K562 (cell line): ENCODE measurements around the gene PLCB3. TPM values are rescaled to one million over a fixed set of nuclear protein-coding genes. Genes with fewer than 3 reads are reported as not detected.

Experiments used
- ATAC-seq: fragments of 200-7000 bp; cut with Tn5 transposase; 3 replicates; pipeline ENCODE4 v1.9.1; 2020; ENCODE audit warnings: moderate library complexity
- BruUV-seq: library from RNA; stranded (reverse); fragments of 400-500 nt; replicated peaks from 2 replicates; lab custom pipeline; 2021; lab: Mats Ljungman, UMichigan
- CTCF ChIA-PET: fragments of 300-600 bp; formaldehyde crosslinking; extraction: SDS; loops from one replicate; lab custom pipeline; 2021; ENCODE audit warnings: low intra/inter-chr PET ratio; lab: Yijun Ruan, JAX
- POLR2A ChIA-PET: fragments of 300-600, 350-650 bp; sonication (Branson Sonifier 250); formaldehyde crosslinking; extraction: SDS; loops from one replicate; lab custom pipeline; 2021; ENCODE audit warnings: antibody characterized with exemption, inconsistent platforms; lab: Yijun Ruan, JAX
- DNase-seq, 4 experiments: peaks; one replicate each; pipeline versions ENCODE4 v3.0.0 to v3.0.0-alpha.2; 2011 to 2018; ENCODE audit warnings: low spot score in 3 of 4, mixed read lengths in 3 of 4; ENCODE audit errors: extremely low read depth in 1 of 4
- FAIRE-seq: peaks from 2 replicates; lab custom pipeline; 2011; peaks lifted over from hg19 to GRCh38; lab: Jason Lieb, UNC
- H2AFZ ChIP-seq: 2 replicates; pipeline ENCODE4 v1.6.0; 2011; ENCODE audit warnings: low read depth, low read length, control low read depth, inconsistent platforms
- H3K27ac ChIP-seq: fragments of 200-600 bp; 3 replicates; pipeline ENCODE4 v1.8.0; 2011; ENCODE audit warnings: low read depth, mild to moderate bottlenecking, control low read depth, inconsistent platforms, low read length, moderate library complexity, mixed read lengths; ENCODE audit errors: extremely low read depth
- H3K27me3 ChIP-seq, 2 experiments: fragments of 300-600 bp in 1 of 2; 2 replicates in 1 of 2; 3 replicates in 1 of 2; pipeline versions ENCODE4 v1.6.0 to v1.8.0; 2011; ENCODE audit warnings: inconsistent platforms in 2 of 2, low read length in 2 of 2, mild to moderate bottlenecking in 1 of 2, mixed read lengths in 1 of 2, moderate library complexity in 1 of 2; ENCODE audit not compliant: control insufficient read depth in 2 of 2, insufficient read depth in 2 of 2
- H3K36me3 ChIP-seq: fragments of 300-600 bp; 3 replicates; pipeline ENCODE4 v1.8.0; 2011; ENCODE audit warnings: mild to moderate bottlenecking, low read length, inconsistent platforms; ENCODE audit not compliant: control insufficient read depth, insufficient read depth
- H3K4me1 ChIP-seq, 2 experiments: fragments of 200-600 bp in 1 of 2; replicated peaks in 1 of 2; 2 replicates in 1 of 2; 3 replicates in 1 of 2; pipeline versions ENCODE4 v1.5.1 to v1.8.0; 2011; ENCODE audit warnings: inconsistent platforms in 2 of 2, low read length in 2 of 2, mild to moderate bottlenecking in 1 of 2, mixed read lengths in 1 of 2, moderate library complexity in 1 of 2; ENCODE audit not compliant: control insufficient read depth in 2 of 2, insufficient read depth in 2 of 2
- H3K4me2 ChIP-seq: 2 replicates; pipeline ENCODE4 v1.6.1; 2011; ENCODE audit warnings: low read length, control low read depth, inconsistent platforms, mixed read lengths; ENCODE audit not compliant: insufficient read depth
- H3K4me3 ChIP-seq: fragments of 200-600 bp; sonication (generic), shearing (Covaris generic); 2 replicates; pipeline ENCODE4 v1.5.1; 2016; ENCODE audit warnings: control low read depth, inconsistent platforms
- H3K79me2 ChIP-seq: fragments of 200-600 bp; 3 replicates; pipeline ENCODE4 v1.8.0; 2011; ENCODE audit warnings: low read length, inconsistent platforms; ENCODE audit not compliant: control insufficient read depth, insufficient read depth
- H3K9ac ChIP-seq, 2 experiments: 2 replicates each; pipeline versions ENCODE4 v1.6.0 to v1.6.1; 2011; ENCODE audit warnings: low read depth in 2 of 2, low read length in 2 of 2, control low read depth in 1 of 2, inconsistent platforms in 1 of 2, mild to moderate bottlenecking in 1 of 2, mixed read lengths in 1 of 2; ENCODE audit not compliant: insufficient read depth in 1 of 2
- H3K9me1 ChIP-seq: one replicate; pipeline ENCODE4 v1.6.0; 2011; ENCODE audit warnings: inconsistent platforms, mild to moderate bottlenecking, low read length, moderate library complexity; ENCODE audit not compliant: control insufficient read depth, insufficient read depth
- H3K9me3 ChIP-seq: replicated peaks from 2 replicates; pipeline ENCODE4 v1.5.1; 2011; ENCODE audit warnings: low read depth, low read length, inconsistent platforms; ENCODE audit not compliant: control insufficient read depth, insufficient read depth
- H4K20me1 ChIP-seq: replicated peaks from 2 replicates; pipeline ENCODE4 v1.6.1; 2011; ENCODE audit warnings: low read length, inconsistent platforms, mixed read lengths; ENCODE audit not compliant: control insufficient read depth, insufficient read depth
- CXXC5 ChIP-seq: fragments of 250-450 bp; sonication (Bioruptor Pico); IDR thresholded peaks from 2 replicates; pipeline ENCODE4 v1.8.0; 2022; ENCODE audit warnings: inconsistent platforms, mild to moderate bottlenecking, moderate library complexity
- NELFE ChIP-seq: IDR thresholded peaks from 2 replicates; pipeline ENCODE4 v1.6.1; 2011; ENCODE audit warnings: mild to moderate bottlenecking; ENCODE audit not compliant: insufficient read depth, insufficient read length
- POU5F1 ChIP-seq: fragments of 150-350 bp; IDR thresholded peaks from 2 replicates; pipeline ENCODE4 v1.6.1; 2014; ENCODE audit warnings: borderline replicate concordance, low read length, low read depth, mild to moderate bottlenecking; ENCODE audit not compliant: partially characterized antibody
- RB1 ChIP-seq: fragments of 450-650 bp; IDR thresholded peaks from 2 replicates; pipeline ENCODE4 v1.6.1; 2017; ENCODE audit warnings: low read depth, mild to moderate bottlenecking
- RNF2 ChIP-seq: sonication (generic); IDR thresholded peaks from 2 replicates; pipeline ENCODE4 v1.6.1; 2016
- SAP30 ChIP-seq: fragments of 200-600 bp; sonication (generic); IDR thresholded peaks from 2 replicates; pipeline ENCODE4 v1.6.1; 2012; ENCODE audit warnings: borderline replicate concordance, low read depth, mild to moderate bottlenecking, moderate library complexity, low read length, control low read depth, inconsistent platforms; ENCODE audit not compliant: insufficient read depth, poor library complexity, severe bottlenecking
- SMAD4 ChIP-seq: fragments of 250-450 bp; sonication (Bioruptor Pico); conservative IDR thresholded peaks from 2 replicates; pipeline ENCODE4 v1.8.0; 2021; ENCODE audit warnings: inconsistent platforms, mild to moderate bottlenecking, moderate library complexity
- STAG1 ChIP-seq: sonication (generic); formaldehyde crosslinking; IDR thresholded peaks from 2 replicates; pipeline ENCODE4 v1.5.0; 2020; ENCODE audit warnings: missing genetic modification reagents, borderline replicate concordance
- TSC22D4 ChIP-seq: fragments of 450-650 bp; IDR thresholded peaks from 2 replicates; pipeline ENCODE4 v1.6.1; 2016; ENCODE audit warnings: missing genetic modification characterization, missing biosample characterization, control low read depth
- WHSC1 ChIP-seq: IDR thresholded peaks from one replicate; pipeline ENCODE4 v1.6.1; 2012; ENCODE audit warnings: low read length, control low read depth, inconsistent platforms
- ZNF263 ChIP-seq: sonication (generic); formaldehyde crosslinking; IDR thresholded peaks from 2 replicates; pipeline ENCODE4 v1.8.0; 2022; ENCODE audit warnings: mild to moderate bottlenecking, missing genetic modification reagents, borderline replicate concordance
- ZNF740 ChIP-seq, 3 experiments: fragments of 200-800 bp in 1 of 3; sonication (Bioruptor generic) in 1 of 3; sonication (generic) in 1 of 3; formaldehyde crosslinking in 1 of 3; IDR thresholded peaks; 2 replicates each; pipeline versions ENCODE4 v1.6.1 to v1.8.0; 2016 to 2022; ENCODE audit warnings: mild to moderate bottlenecking in 2 of 3, missing compliant biosample characterization in 2 of 3, missing genetic modification characterization in 2 of 3, missing genetic modification reagents in 1 of 3
- ZSCAN32 ChIP-seq: fragments of 450-650 bp; formaldehyde crosslinking; IDR thresholded peaks from 2 replicates; pipeline ENCODE4 v1.4.0; 2020; ENCODE audit warnings: mild to moderate bottlenecking, moderate library complexity
- WGBS: fragments of 100-300 bp; shearing (Covaris generic); methylation state at CpG from one replicate; pipeline ENCODE4 v1.1.6; 2016; ENCODE audit warnings: low coverage, mixed read lengths; ENCODE audit not compliant: insufficient coverage; ENCODE audit errors: missing lambda C conversion rate; 5-methylcytosine and 5-hydroxymethylcytosine counted together
- in situ Hi-C: fragments of 300-500 bp; cut with MboI; formaldehyde crosslinking; loops from 4 replicates; pipeline ENCODE4 v1.15.0; 2018; ENCODE audit warnings: inconsistent platforms, mixed read lengths
- intact Hi-C: fragments of 100-400 bp; cut with micrococcal nuclease; formaldehyde crosslinking; loops from 2 replicates; pipeline ENCODE4 v1.14.2; 2022
- polyA plus RNA-seq, 8 experiments: library from polyadenylated mRNA; depleted of rRNA in 4 of 8; stranded (reverse) in 5 of 8; unstranded in 3 of 8; fragments of >200 nt; fragmentation: Nextera tagmentation in 2 of 8; fragmentation: Illumina TruSeq in 1 of 8; extraction: Ambion mirVana in 2 of 8; extraction: Trizol in 1 of 8; gene quantifications; 2 replicates each; pipeline versions ENCODE4 v1.2.1 to v1.2.3, GENCODE V29; 2011 to 2014; ENCODE audit warnings: inconsistent platforms in 1 of 8, missing spikeins in 1 of 8
- total RNA-seq, 7 experiments: library from RNA; depleted of rRNA in 6 of 7; stranded (reverse); fragments of >200 nt in 6 of 7; fragmentation: Illumina TruSeq in 2 of 7; extraction: Trizol in 2 of 7; gene quantifications; 2 replicates each; pipeline versions ENCODE4 v1.2.1 to v1.2.3, GENCODE V29; 2011 to 2021; ENCODE audit warnings: low replicate concordance in 1 of 7
- TF ChIP-seq, protein P1 (sequence below): fragments of 250-450 bp; sonication (Bioruptor Pico); IDR thresholded peaks from 2 replicates; pipeline ENCODE4 v1.8.0; 2021; ENCODE audit warnings: mild to moderate bottlenecking, moderate library complexity
- TF ChIP-seq, protein P2 (sequence below): fragments of 450-650 bp; IDR thresholded peaks from 2 replicates; pipeline ENCODE4 v1.7.1; 2018; ENCODE audit warnings: mild to moderate bottlenecking, low read depth; ENCODE audit not compliant: partially characterized antibody

The PLCB3 gene
- total and polyA plus RNA-seq, 9 of the 15 experiments (the other 6 are each of a cell fraction or from before 2014, with no cell fraction given): 0.31 to 44.8 (median 14.6) TPM

GRCh38 chr11:64230171-64230984 lies 21.0 kb upstream of the PLCB3 start, which contains the start of gene DNAJC4:
DNAJC4 (plus strand) TSS chr11:64230548; CDS start chr11:64230855, 307 bp downstream.
- FAIRE-seq (peak; percentile 92), ATAC-seq (peak; percentile 64), DNase-seq (peak; percentile 76 to 98 (median 84))
- Histone ChIP-seq H3K4me2 (peak within 1 kb of the TSS; percentile 95), H3K27me3 (no peaks in the 10 kb centered on the region), H3K9me1 (no peaks in the 10 kb centered on the region), H3K4me3 (peak within 1 kb of the TSS; percentile 76), H3K27ac (peak within 1 kb of the TSS; percentile 92), H3K79me2 (peaks cover 57% of the 10 kb centered on the region), H3K4me1 (peaks cover 33 to 82% of the 10 kb centered on the region in 2 experiments), H3K36me3 (peaks cover 11% of the 10 kb centered on the region; the same call in 1 of the 3 replicates), H3K9me3 (no peaks in the 10 kb centered on the region), H4K20me1 (no peaks in the 10 kb centered on the region), H3K9ac (peak within 1 kb of the TSS; percentile 91 to 96), H2AFZ (peak within 1 kb of the TSS; percentile 88)
- intact Hi-C loops (loop anchor here (2.0 kb wide), 2 partner anchors 24 to 46 kb away; partner anchors contain the start of gene FERMT3), in situ Hi-C loops (no loop called here)
- under 1% methylated on average over 46 of the region's 62 CpGs for WGBS
- no TSS peak for BruUV-seq
- ChIA-PET CTCF (no interaction called here), POLR2A (interaction anchor here (0.5 to 1.0 kb wide), 4 partner anchors 9 to 256 kb away, joined by 3 read pairs; partner anchors contain the start of genes COX8A and FERMT3)
- TF ChIP-seq WHSC1 (no peak), POU5F1 (peak; percentile 35), ZNF740 (CRISPR knock-in tag; IDR thresholded peaks at IDR 0.05) (no peak), ZNF740 (tag; IDR thresholded peaks at IDR 0.05) (no peak), RNF2 (0 out of 2 replicates have a peak, but pooled peaks have one; percentile 14), ZSCAN32 (no peak), ZNF263 (CRISPR knock-in tag) (peak; percentile 52; the same call in 1 of the 2 replicates), TSC22D4 (tag) (no peak), CXXC5 (CRISPR knock-in tag) (peak; percentile 72), STAG1 (CRISPR knock-in tag) (no peak), SAP30 (peak; percentile 67), NELFE (no peak), RB1 (peak; percentile 46), SMAD4 (CRISPR knock-in tag) (0 out of 2 replicates have a peak, but pooled peaks have one; percentile 44)
- TF ChIP-seq, protein P1, sequence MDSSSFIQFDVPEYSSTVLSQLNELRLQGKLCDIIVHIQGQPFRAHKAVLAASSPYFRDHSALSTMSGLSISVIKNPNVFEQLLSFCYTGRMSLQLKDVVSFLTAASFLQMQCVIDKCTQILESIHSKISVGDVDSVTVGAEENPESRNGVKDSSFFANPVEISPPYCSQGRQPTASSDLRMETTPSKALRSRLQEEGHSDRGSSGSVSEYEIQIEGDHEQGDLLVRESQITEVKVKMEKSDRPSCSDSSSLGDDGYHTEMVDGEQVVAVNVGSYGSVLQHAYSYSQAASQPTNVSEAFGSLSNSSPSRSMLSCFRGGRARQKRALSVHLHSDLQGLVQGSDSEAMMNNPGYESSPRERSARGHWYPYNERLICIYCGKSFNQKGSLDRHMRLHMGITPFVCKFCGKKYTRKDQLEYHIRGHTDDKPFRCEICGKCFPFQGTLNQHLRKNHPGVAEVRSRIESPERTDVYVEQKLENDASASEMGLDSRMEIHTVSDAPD (CRISPR knock-in tag): no peak
- TF ChIP-seq, protein P2, sequence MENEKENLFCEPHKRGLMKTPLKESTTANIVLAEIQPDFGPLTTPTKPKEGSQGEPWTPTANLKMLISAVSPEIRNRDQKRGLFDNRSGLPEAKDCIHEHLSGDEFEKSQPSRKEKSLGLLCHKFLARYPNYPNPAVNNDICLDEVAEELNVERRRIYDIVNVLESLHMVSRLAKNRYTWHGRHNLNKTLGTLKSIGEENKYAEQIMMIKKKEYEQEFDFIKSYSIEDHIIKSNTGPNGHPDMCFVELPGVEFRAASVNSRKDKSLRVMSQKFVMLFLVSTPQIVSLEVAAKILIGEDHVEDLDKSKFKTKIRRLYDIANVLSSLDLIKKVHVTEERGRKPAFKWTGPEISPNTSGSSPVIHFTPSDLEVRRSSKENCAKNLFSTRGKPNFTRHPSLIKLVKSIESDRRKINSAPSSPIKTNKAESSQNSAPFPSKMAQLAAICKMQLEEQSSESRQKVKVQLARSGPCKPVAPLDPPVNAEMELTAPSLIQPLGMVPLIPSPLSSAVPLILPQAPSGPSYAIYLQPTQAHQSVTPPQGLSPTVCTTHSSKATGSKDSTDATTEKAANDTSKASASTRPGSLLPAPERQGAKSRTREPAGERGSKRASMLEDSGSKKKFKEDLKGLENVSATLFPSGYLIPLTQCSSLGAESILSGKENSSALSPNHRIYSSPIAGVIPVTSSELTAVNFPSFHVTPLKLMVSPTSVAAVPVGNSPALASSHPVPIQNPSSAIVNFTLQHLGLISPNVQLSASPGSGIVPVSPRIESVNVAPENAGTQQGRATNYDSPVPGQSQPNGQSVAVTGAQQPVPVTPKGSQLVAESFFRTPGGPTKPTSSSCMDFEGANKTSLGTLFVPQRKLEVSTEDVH: peak; percentile 48
